CD4-positive, alpha-beta T cell treated with Interleukin-21 for 1 hour (primary cell): ENCODE results near the gene ZNF212.
"Not testable (repeated sequence)": the region's sequence is repeated elsewhere in the genome, so short reads cannot be mapped to it uniquely, and the experiment has no call there.

Experiments
- DNase-seq: peaks from one replicate; pipeline ENCODE4 v3.0.0-alpha.2; 2020

The ZNF212 gene

DNA sequence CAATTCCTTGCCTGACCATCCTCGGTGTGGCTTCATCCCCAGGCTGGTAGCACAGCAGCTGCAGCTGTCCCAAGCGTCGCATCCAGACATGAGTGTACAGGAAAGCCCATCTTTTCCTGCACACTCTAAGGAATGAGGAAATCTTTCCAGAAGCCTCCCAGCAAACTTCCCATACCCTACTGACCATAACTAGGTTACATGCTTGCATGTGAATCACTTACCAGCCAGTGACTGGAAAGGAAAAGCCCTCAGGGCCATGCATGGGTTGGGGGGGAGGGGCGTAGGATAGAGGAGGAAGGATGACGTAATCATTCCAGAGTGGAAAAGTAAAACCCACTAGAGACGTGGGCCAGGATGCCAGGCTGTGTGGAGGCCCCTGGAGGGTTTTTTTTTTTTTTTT lies 18.9 kb upstream of the ZNF212 start:
- no peak for DNase-seq

DNA sequence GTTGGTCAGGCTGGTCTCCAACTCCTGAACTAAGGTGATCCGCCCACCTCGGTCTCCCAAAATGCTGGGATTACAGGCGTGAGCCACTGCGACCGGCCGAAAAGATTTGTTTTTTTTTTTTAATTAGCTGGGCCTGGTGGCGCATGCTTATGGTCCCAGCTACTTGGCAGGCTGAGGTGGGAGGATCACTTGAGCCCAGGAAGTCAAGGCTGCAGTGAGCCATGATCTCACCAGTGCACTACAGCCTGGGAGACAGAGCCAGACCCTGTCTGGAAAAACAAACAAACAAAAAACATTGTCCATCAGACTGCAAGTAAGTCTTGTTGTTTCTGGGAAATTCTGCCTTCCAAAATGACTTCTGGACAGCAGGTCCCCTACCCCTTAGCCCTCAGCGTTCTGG lies 16.3 kb upstream of the ZNF212 start:
- DNase-seq = no peak

DNA sequence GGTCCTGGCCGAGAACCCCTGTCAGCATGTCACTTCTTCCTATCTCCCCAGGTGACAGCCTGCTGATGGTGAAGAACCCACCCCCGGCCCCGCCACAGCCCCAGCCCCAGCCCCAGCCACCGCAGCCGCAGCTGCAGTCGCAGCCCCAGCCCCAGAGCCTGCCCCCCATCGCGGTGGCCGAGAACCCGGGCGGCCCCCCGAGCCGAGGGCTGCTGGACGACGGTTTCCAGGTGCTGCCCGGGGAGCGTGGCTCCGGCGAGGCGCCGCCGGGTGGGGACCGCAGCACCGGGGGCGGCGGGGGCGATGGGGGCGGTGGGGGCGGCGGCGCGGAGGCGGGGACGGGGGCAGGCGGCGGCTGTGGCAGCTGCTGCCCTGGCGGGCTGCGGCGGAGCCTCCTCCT lies 15.7 kb upstream of the ZNF212 start:
- no peak for DNase-seq

DNA sequence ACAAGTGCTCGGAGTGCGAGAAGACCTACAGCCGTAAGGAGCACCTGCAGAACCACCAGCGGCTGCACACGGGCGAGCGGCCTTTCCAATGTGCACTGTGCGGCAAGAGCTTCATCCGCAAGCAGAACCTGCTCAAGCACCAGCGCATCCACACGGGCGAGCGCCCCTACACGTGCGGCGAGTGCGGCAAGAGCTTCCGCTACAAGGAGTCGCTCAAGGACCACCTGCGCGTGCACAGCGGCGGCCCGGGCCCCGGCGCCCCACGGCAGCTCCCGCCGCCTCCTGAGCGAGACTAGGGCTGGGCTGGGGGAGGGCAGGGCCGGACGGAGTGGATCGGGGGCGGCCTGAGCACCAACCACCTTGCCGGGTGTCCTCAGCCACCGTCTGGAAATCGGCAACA lies 15.1 kb upstream of the ZNF212 start:
- DNase-seq = no peak

DNA sequence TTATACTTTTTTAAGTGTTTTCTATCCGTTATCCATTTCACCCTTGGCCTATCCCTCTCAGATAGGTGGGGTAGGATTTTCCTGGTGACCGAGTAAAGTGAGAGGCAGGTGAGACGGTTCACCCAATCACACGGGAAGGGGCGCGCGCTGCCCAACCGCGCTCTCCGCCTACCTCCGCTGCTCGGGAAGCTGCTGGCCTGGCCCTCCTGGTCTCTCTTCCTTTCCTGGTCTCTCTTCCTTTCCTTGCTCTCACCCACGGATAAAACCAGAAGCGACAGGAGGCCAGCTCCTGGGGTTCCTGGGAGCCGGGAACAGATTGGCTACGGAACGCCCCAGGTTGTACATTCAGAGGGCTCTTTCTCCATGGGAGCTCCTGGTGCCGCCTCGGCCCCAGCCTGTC lies 14.3 kb upstream of the ZNF212 start:
- DNase-seq = no peak

DNA sequence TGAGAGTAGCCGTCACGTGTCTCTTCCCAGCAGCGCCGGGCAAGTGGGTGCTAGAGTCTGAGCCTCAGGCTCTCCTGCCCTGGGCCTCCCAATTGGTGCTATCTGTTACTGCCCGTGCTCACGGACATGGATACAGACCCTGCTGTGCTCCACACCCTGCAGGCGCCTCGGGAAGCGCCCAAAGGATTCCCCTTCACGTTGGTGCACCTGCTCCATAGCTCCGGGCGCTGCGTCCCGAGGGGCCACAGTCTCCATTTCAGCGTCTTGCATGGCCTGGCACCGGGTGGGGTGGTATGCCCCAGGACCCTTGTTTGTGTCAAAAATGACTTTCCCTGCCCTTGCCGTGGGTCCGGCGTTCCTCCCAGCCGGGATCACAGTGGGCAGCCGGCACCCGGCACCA lies 13.8 kb upstream of the ZNF212 start:
- DNase-seq = no peak

DNA sequence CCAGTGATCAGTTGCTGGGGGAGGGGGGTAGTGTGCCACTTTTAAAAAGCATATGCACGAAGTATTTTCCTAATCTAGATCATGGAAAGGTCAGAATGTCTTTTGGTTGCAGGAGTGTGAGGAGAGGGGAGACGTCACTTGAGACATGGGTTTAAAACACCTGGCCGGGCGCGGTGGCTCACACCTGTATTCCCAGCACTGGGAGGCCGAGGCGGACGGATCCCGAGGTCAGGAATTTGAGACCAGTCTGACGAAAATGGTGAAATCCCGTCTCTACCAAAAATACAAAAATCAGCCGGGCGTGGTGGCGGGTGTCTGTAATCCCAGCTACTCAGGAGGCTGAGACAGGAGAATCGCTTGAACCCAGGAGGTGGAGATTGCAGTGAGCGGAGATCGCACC lies 13.1 kb upstream of the ZNF212 start:
- not testable (repeated sequence) for DNase-seq

DNA sequence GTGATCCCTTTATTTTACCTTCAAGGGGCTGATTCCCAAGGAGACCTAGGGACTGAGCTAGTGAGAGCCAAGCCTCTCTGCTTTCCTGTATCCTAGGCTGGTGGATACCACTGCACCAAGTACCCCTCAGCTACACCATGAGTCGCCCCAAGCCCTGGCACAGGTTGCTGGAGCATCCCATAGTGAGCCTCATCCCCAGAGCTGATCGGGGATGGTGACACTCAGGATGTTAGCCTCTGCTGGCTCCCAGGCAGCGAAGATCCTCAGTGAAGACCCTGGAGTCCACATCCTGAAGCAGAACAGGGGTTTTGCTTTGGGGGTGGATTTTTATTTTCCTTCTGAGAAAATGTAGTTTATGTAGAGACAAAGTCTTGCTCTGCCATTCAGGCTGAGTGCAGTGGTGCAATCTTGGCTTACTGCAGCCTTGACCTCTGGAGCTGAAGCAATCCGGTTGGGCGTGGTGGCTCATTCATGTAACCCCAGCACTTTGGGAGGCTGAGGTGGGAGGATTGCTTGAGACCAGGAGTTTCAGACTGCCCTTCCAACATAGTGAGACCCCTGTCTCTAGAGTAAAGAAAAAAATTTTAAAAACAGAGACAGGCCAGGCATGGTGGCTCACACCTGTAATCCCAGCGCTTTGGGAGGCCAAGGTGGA lies 12.5 kb upstream of the ZNF212 start:
- DNase-seq = no peak

DNA sequence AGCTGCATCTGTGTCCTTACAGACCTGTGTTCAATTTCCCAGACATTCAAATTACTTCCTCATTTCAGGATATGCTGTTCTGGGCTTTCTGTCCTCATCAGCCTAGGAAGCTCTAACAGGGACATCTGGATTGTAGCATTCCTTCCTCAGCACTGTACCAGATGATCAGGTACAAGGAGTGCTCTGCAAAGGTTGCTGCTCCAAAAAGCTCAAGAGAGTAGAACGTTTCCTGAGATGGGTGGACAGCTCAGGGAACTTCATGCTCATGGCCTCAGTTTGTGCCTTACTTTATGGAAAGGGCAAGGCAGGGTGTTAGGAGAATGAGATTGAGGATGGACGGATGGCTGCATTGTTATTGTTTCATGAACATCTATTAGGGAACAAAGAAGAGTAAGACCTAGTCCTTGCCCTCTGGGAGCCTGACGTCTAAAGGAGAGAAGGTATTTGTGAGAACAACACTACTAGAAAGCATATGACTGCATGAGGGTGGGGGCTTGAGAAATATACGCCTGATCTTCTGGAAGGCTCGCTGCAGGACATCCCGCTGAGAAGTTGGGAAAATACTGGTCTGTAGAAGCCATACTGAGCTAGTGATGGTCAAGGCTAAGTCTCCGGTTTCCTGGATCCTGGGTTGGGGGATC lies 10.5 kb upstream of the ZNF212 start:
- DNase-seq = no peak

DNA sequence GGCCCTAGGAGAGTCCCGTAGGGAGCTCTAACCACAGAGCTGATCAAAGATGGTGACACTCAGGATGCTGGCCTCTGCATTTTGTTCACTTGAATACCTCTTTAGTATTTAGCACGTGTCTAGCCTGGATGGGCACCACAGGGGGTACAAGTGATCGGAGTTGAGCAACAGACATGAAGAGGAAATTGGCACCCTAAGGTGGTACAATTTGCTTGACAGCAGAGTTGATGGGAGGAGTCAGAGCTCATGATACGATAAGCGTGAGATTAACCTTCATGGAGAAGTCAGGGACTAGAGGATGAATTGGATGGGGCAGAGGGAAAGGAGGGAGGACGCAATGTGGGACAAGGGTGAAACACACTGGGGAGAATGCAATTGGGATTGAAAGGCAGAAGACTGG lies 9.9 kb upstream of the ZNF212 start:
- DNase-seq = no peak

DNA sequence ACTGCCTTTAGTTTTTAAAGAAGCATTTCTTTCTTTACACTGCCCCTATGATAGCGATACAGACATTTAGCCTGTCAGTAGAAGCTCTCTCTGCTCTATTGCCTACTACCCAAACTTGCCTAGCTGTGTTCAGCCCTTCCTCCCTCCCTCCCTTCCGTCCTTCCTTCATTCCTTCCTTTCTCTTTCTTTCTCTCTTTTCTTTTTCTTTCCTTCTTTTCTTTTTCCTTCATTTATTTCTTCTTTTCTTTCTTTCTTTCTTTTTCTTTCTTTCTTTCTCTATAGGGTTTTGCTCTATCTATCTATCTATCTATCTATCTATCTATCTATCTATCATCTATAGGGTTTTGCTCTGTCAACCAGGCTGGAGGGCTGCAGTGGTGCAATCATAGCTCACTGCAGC lies 7.1 kb upstream of the ZNF212 start:
- no peak for DNase-seq

DNA sequence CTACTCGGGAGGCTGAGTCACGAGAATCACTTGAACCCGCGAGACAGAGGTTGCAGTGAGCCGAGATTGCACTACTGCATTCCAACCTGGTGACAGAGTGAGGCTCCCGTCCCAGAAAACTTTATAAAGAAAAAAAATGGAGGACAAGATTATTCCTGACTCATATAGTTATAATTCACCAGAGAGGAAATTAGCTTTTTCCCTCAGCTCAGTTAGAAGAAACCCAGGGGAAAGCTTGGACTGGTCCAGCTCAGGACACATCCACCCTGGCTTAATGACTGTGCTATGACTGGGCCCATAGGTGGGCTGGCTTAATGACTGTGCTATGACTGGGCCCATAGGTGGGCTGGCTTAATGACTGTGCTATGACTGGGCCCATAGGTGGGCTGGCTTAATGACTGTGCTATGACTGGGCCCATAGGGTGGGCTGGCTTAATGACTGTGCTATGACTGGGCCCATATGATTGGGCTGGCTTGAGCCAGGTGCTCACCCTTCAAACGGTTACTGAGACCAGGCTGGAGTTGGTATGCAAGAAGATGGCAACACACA lies 5.7 kb upstream of the ZNF212 start:
- not testable (repeated sequence) for DNase-seq

DNA sequence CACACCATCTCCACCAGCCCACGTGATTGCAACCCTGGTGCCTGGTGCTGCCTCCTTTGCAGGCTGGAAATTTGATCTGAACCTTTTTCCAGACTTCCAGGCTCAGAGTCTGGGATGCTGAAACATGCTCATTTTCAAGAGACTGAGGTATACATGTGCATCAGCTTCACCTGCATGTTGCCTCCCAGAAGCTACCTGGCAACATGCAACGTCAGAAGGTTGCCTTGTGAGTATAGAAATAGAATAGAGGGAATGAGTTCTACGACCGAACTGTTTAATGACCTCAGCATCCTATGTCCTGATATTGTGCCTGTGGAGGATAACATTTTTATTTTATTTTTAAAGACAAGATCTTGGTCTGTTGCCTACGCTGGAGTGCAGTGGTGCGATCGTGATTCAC lies 1.9 kb upstream of the ZNF212 start:
- DNase-seq = no peak

DNA sequence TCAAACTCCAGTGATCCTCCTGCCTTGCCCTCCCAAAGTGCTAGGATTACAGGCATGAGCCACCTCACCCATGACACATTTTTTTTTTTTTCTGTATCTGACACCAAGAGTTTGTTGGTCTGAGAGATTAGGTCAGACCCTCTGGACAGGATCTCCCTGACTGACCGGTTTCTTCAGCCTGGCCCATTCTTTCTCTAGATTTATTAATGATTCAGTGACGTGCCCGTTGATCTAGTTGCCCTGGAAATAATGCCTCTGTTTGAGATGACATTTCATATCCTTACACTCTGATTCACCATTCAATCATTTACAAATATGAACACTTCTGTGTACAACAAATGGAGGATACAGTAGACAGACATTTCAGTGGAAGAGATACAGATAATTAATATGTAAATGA lies 1.4 kb upstream of the ZNF212 start:
- no peak for DNase-seq

DNA sequence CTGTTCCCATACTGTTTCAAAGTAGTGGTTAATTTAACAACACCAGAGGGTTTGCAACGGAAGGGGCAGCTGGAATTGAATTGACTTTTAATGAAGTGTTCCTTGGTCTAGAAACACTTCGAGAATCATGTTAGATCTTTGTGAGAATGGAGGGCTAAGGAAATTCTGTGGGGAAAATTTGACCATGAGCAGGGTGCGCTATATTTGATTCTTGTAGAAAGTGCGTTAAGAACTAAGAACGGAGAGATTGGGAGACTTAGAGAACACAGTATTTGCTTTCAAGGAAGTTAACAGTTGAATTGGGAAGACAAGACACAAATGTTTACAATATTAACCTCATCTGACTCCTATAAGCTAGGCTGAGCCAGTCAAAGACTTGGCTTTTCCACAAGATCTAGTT lies 1.2 kb downstream of the ZNF212 start:
- DNase-seq = no peak

DNA sequence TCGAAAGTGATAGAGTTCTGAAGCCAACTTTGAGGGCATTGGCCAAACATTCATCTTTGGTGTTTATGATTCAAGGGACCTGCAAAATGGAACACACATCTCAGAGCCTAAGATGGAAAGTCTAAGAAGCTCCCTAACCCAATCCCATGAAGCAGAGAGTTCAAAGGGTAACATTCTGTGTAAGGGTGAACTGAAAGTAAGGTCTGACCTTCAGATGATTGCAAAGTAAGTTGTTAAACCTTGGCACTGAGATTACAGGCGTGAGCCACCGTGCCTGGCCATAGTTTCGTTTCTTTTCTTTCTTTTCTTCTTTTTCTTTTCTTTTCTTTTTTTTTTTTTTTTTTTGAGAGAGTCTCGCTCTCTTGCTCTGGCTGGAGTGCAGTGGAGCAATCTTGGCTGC lies 2.2 kb downstream of the ZNF212 start:
- DNase-seq = no peak

DNA sequence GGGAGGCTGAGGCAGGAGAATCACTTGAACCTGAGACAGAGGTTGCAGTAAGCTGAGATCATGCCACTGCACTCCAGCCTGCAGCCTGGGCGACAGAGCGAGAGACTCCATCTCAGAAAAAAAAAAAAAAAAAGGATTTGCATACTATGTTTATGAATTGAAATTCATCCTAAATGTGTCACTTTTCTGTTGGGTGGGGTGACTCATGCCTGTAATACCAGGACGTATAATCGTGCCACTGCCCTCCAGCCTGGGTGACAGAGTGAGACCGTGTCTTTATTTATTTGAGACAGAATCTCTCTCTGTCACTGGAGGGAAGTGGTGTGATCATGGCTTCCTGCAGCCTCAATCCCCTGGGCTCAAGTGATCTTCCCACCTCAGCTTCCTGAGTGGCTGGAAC lies 5.8 kb downstream of the ZNF212 start:
- DNase-seq = no peak

DNA sequence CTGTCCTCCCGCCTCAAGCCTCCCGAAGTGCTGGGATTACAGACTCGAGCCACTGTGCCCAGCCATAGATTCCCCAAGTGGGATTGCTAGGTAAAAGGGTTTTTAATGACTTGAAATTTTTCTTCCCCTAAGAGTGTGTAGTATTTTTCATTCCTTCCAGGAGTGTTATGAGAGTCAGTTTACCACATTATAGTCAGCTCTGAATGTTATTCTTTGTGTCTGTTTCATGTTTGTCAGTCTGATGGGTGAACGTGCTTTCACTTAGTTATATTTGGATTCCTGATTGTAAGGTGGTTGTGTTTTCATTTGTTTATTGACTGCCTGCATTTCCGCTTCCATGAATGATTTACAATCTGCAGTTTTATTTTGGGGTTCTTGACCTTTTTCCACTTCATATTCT lies 6.3 kb downstream of the ZNF212 start:
- no peak for DNase-seq

DNA sequence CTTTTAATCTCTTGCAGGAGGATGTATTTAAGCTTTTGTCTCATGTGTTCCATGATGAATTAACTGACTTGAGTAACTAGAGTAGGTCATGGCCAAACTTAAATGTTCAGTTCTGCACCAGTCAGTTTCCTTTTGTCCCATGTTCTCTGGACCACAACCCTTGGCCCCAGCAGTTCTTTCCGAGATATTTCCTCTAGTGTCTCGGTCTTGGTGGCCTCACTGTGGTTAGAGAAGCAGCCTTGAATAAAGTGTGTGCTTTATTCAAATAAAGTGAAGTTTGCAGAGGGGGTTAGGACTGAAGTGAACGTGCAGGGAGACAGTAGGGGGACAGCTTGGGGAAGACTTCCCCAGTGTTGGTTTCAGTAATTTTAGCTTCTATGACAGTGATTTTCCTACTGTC lies 9.3 kb downstream of the ZNF212 start:
- no peak for DNase-seq

DNA sequence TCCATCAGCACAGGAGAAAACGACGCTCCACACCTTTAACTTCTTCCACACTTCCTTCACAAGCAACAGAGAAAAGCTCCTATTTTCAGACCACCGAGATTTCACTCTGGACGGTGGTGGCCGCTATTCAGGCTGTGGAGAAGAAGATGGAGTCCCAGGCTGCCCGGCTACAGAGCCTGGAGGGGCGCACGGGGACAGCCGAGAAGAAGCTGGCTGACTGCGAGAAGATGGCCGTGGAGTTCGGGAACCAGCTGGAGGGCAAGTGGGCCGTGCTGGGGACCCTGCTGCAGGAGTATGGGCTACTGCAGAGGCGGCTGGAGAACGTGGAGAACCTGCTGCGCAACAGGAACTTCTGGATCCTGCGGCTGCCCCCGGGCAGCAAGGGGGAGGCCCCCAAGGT lies 10.7 kb downstream of the ZNF212 start:
- not testable (repeated sequence) for DNase-seq

DNA sequence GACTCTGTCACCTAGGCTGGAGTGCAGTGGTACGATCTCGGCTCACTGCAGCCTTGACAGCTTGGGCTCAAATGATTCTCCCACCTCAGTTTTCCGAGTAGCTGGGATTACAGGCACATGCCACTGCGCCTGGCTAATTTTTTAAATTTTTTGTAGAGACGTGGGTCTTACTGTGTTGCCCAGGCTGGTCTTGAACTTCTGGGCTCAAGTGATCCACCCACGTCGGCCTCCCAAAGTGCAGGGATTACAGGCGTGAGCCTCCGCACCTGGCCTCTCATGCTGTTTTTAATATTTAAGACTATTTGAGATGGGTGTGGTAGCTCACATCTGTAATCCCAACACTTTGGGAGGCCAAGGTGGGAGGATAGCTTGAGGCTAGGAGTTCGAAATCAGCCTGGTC lies 12.1 kb downstream of the ZNF212 start:
- DNase-seq = not testable (repeated sequence)

DNA sequence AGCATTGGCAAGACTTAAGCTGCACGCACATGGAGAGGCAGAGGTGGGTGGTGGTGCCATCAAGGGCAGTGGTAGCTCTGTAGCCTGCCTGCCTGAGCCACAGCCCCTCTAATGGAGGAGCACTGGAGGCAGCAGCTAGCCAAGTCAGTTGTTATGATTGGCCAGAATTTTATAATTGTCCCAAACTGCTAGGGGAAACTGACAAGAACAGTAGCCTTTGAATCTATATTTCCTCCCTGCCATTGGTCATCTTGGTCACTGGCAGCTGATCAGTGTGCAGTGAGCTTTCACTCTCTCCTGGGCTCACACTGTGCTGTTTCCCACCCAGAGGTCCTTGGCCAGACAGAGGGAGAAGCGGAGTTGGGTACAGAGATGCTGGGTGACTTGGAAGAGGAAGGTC lies 12.9 kb downstream of the ZNF212 start:
- no peak for DNase-seq

DNA sequence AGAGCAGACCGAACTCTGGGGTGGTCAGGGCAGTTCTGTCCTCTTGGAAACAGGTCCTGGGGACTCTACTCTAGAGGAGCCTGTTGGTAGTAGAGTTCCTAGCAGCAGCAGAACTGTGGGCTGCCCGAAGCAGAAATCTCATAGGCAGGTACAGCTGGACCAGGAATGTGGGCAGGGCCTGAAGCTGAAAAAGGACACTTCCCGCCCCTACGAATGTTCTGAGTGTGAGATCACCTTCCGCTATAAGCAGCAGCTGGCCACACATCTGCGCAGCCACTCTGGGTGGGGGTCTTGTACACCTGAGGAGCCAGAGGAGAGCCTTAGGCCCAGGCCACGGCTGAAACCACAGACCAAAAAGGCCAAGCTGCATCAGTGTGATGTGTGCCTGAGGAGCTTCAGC lies 14.2 kb downstream of the ZNF212 start:
- DNase-seq = no peak

DNA sequence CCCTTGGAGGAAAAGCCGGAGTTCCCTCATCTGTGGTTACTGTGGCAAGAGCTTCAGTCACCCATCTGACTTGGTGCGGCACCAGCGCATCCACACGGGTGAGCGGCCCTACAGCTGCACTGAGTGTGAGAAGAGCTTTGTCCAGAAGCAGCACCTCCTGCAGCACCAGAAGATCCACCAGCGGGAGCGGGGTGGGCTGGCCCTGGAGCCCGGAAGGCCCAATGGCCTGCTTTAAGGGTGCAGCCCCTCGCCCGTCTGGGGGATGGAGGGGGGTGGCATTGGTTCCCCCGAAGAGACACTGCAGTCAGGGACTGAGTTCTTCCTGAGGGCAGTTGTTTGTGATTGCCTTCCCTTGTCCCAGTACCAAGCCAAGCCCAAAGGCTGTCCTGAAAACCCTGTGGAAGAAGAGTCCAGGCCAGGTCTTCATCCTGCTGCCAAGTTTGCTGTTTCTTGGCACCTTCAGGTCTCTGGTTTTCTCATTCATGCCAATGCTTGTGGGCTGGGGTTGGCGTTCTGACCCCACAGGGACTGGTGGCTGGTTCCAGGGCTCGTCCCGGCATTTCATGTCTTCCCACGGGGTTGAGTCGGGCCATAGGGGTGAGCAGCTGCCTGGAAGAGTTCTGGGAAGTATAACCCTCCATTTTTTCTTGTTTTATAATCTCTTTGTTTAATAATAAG lies 14.9 kb downstream of the ZNF212 start:
- no peak for DNase-seq
